ENCODE data around the gene STK11IP.

Gene STK11IP

DNA sequence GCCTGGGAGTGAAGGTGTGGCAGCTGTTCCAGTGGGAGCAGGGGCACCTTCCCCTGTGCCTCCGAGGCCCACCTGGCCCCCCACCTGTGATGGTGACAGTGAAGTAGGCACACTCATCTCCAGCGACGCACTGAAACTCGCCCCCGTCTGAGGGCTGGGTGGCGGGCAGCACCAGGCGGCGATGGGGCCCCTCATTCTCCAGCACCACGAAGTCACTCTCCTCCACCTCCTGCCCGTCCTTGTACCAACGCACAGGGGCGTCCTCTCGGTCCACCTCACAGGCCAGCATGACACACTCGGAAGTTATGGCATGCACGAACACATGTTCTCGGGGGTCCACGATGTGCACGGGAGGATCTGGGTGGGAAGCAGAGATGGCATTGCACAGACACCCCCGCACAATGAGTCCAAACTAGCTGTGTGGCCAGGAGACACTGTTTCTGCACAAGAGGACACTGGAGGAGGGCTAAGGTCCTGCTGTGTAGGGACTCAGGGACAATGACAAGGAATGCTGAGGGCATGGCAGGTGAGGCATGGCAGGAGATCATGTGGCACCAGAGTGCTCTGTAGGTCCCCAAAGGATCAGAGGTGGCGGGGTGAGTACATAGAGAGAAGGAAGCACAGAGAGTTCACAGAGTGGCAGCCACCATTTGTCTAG, 34.3 kb upstream of the STK11IP start:
- DNase-seq, result no peak

DNA sequence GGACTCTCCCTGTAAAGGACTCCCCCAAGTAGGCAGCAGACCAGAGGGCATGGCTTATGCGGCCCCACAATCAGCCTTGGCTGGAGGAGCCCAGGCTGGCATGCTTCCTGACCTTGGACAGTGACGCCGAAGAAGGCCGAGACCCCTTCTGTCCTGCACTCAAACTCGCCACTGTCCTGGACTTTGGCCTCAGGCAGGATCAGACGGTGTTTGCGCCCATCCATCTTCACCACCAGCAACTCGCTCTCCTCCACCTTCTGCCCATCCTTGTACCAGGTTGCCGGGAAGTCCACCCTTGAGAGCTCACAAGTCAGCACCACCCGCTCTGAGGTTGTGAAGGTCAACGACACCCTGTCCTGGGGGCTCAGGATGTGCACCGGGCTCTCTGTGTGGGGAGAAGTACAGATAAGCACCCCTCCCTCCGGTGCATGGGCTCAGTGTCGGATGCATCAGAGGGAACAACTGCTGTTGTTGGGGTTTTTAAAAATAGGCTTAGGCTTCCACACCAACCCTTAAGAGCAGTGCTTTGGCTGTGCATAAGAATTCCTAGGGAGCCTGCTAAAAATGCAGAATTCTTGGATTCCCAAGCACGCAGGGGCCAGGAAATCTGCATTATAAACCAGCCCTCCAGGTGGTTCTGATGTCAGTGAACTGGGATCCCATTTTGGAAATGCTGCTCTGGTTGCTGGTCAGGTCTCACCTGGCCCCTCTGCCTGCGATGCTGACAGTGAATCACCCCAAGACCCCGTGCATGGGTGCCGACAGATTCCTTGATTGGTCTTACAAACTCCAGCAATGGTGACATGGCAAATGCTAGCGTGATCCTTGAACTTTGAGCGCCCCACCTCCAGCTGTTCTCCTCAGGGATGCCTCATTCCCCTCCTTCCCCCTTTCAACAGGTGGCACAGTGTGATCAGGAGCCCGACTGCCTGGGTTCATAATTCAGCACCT, 32.3 kb upstream of the STK11IP start:
- no peak for DNase-seq

DNA sequence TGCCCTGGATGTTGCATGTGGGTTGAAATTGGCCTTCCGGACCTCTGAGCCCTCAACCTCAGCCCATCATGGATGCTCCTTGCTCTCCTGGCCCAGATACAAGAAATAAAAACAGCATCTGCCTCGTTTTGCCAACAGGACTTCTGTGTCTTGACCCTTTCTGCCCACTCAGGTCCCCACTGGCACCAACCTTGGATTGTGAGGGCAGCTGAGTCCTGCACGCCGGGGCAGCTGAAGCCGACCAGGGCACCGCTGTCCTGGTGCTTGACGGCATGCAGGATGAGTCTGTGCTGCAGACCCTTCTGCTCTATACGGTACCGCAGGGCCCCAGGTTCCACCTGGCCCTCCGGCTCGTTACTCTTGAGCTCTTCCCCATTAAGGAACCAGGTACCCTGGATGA, 31.0 kb upstream of the STK11IP start:
- DNase-seq, result no peak

DNA sequence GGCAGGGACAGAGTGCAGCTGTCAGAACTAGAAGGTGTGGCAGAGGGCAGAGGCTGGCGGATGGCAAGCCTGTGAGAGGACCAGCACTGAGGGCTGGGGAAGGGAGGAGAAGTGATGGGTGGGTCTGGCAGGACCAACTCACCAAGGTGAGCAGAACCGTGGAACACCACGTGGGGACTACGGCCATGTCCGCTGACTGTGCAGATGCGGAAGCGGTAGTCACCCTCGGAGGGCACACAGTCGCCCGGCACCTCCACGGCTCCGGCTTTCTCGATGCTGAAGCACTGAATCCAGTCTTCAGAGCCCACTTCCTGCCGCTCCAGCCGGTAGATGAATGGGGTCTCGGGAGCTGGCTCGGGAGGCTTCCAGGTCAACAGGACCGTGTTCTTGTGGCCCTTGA, 30.5 kb upstream of the STK11IP start:
- DNase-seq, result no peak

DNA sequence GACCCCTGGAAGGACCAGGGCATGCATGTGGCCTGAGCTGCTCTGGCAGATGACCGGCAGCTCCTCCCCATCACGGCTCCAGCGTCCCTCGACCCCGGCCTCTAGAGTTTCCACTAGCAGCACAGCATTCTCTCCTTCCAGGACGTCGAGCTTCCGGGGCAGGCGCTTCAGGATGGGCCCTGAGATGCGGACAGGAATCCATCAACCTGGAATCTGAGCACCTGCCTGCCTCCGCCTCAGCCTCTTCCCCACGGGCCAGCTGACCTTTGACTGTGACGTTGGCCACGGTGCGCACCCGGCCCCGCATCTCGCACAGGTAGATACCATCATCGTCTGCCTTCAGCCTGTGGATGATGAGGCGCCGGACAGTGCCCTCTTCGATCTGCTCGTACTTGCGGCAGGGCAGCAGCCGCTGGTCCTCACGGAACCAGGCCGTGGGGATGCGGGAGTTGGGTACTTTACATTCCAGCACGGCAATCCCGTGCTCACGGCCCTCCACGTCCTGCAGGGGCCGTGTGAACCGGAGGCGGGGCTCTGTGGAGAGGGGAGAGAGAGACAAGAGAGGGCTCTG, 29.8 kb upstream of the STK11IP start:
- DNase-seq, result no peak

DNA sequence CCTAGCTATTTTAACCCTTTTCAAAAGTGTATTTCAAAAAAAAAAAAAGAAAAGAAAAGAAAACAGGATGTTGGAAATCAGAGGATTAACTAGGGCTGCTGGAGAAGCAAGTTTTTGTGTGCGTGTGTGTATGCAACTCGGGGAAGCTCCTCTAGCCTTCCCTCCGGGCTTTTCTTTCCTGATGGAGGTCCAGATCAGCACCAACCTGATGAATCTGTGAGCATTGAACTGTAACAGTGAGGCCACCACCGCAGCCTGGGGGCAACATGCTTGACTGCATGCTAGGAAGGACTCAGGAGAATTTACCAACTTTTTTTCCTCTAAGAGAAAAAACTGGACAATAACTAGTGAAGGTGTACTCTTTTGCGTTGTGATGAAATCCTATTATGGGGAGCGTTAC, 28.6 kb upstream of the STK11IP start:
- DNase-seq, result no peak

DNA sequence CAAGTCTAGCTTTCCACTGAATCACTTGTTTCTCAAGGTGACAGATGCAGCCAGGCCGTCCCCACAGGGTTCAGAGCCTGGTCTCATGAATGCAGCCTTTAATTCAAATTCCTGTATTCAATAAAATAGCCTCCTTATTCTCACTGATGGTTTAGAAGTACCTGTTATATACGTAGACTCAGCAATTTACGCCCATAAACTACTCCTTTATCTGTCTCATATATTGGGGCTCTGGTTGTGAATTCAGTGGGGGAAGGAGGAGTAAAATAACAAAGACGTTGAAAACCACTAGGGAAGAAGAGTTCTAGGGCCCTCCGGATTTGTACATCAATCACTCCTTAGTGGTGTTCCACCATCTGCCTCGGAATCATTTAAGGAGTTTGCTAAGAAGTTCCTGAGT, 28.0 kb upstream of the STK11IP start:
- DNase-seq, result no peak

DNA sequence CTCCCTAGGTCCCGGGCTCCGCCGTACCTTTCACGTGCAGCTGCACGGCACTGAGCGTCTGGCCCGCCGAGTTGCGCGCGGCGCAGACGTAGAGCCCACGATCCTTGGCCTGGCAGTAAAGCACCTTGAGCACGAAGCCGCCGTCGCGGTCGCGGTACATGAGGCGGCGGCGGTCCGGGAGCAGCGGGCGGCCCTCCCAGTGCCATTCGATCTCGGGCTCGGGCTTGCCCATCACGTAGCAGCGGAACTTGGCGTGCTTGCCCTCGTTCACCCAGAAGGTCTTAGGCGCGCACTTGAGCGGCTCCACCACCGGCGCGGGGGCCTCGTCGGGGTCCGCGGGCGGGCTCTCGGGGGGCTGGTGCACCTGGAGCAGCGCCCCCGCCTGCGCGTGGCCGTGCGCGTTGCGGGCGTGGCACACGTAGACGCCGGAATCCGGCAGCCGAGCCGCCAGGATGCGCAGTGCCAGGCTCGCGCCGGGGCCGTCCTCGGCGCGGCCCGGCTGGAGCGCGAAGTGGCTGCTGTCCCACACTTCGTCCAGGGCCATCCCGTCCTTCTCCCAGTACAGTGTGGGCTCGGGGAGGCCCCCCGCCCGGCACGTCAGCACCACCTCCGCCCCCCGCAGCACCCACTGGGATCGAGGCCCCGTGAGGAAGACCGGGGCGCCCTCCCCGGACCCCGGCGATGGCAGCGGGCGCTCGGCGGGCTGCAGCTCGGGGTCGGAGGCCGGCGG, 27.3 kb upstream of the STK11IP start:
- no peak for DNase-seq

DNA sequence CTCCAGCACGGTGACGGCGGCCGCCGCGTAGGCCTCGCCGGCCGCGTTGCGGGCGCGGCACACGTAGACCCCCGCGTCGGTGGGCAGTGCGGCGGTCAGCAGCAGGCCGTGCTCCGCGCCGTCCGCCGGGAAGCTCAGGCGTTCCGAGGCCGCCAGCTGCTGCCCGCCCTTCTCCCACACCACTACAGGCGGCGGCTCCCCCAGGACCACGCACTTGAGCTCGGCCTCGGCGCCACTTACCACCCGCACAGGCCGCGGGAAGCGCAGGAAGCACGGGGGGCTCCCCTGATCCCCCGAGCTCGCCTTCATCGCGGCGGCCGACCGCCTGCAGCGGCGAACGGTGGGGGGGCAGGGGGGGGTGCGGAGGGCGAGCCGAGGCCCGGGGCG, 26.7 kb upstream of the STK11IP start:
- no peak for DNase-seq

DNA sequence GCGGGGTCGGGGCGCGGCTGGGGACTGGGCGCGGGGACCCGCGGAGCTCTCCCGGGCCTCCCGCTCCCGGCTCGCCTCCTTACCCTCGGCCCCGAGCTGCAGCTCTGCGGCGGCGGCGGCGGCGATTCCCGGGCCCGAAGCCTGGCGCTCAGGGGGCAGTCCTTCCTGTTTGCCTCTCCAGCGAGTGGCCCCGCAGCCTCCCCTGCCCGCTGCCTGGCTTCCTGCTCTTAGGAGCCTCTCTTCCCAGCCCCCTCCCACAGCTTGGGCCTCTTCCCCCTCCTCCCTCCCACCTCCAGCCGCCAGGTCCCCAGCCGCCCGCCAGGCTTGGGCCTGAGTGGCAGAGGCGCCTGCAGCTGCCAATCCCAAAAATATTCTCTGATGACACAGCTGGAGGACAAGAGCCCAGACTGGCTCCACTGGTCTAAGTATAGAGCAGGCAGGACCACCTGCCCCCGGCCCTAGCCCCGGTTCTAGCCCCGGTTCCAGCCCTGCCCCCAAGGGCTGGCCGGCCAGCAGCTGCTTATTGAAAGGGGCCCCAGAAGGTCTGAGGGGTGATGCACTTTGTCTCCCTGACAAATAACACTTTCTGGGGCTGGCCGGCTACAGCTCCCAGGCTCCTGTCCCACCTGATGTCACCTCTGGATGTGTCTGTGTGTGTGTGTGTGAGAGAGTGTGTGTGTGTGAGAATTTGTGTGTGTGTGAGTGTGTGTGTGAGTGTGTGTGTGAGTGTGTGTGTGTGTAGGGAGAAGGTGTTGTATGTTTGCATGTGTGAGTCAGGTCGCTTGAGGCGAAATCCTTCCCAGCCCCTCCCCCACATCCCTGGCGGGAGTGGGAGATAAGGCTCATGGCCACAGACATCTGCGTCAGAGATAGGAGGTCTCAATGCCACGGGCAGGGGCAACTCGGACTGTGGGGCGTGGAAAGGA, 26.1 kb upstream of the STK11IP start, which contains the start of gene OBSL1:
Gene OBSL1 (minus strand): TSS at position 229 of the 926 bp plus-strand sequence. CDS start 307 bp downstream, outside the sequence.
- DNase-seq, result no peak

DNA sequence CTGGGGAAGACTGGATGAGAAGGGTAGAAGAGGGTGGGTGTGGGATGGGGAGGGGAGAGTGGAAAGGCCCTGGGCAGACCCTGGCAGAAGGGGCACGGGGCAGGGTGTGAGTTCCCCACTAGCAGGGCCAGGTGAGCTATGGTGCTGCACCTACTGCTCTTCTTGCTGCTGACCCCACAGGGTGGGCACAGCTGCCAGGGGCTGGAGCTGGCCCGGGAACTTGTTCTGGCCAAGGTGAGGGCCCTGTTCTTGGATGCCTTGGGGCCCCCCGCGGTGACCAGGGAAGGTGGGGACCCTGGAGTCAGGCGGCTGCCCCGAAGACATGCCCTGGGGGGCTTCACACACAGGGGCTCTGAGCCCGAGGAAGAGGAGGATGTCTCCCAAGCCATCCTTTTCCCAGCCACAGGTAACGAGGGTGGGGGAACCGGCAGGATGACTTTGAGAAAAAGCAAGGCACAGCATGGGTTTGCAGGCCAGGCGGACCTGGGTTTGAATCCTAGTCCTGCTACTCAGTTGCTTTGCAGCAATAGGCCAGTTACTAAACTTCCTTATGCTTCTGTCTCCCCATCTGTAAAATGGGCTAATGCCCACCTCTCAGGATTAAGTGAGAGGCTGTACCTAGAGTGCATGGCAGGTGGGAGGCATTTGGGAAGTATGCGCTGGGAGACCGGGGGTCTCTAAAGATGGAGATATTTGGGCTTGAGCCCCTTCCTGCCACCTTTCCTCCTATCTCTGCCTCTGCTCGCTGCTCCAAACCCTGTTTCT, 25.2 kb upstream of the STK11IP start, which contains the start of gene INHA:
Gene INHA (plus strand): TSS at position 74 of the 765 bp plus-strand sequence. CDS start 65 bp downstream, at position 139.
- DNase-seq, result no peak

DNA sequence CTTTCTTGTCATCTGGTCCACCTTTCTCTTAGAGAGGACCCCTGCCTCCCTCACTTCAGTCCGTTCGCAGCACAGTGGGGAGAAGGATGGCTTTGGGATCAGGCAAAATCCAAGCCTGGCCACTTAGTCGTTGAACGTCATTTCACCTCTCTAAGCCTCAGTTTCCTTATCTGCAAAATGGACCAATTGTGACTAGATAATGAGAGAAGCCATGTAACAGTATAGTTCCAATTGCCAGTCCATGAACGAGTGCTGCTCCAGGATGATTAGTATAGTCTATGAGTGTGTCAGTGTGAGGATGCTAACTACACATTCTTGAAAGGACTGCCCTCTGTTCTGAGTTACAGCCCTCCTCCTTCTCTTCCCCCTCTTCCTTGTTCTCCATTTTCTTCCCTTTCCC, 24.5 kb upstream of the STK11IP start:
- no peak for DNase-seq

DNA sequence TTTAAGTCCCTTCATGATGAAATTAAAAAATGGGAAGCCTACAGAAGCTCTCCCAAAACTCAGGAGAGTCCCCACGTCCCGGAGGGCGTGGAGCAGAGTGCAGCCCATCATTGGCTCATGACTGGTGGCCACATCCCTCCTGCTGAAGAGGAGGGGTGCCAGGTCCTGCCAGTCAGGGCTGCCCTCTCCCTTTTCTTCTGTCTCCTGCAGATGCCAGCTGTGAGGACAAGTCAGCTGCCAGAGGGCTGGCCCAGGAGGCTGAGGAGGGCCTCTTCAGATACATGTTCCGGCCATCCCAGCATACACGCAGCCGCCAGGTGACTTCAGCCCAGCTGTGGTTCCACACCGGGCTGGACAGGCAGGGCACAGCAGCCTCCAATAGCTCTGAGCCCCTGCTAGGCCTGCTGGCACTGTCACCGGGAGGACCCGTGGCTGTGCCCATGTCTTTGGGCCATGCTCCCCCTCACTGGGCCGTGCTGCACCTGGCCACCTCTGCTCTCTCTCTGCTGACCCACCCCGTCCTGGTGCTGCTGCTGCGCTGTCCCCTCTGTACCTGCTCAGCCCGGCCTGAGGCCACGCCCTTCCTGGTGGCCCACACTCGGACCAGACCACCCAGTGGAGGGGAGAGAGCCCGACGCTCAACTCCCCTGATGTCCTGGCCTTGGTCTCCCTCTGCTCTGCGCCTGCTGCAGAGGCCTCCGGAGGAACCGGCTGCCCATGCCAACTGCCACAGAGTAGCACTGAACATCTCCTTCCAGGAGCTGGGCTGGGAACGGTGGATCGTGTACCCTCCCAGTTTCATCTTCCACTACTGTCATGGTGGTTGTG, 23.0 kb upstream of the STK11IP start:
- DNase-seq, result no peak

DNA sequence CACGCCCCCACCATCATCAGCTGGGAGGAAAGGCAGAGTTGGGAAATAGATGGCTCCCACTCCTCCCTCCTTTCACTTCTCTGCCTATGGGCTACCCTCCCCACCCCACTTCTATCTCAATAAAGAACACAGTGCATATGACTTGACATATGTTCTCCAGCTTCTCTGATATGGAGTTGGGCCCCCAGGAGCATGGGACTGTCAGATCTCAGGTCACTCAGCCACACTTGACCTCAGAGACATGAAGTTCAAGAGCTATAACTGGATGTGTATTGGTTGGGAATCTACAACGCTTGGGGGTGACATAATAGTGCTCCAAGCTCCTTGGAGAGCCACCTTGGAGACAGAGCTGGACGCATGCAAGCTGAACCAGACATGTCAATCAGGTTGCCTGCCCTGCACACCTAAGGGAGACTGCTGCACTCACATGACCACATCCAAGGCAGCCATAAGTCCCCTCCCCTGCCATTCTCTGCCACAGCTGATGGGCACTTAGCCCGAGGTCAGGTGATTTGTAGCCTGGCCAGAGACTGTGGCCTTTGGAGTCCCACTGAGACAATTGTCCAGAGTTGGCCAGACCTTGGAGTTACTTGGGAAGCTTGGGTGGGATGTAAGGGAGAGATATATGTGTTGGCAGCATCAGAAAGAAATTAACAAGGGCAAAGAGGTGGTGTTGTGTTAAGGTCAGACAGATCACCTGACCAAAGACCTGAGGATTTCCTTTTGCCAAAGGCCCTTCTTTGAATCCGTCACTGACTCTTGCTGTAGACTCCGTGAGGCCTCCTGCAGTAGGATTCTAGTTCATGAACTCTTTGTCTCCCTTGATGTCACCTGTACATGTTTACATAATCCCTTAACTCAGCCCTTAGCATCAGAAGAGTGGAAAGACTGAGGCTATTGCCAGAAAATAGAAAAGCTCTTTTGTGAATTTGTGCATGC, 21.8 kb upstream of the STK11IP start:
- no peak for DNase-seq

DNA sequence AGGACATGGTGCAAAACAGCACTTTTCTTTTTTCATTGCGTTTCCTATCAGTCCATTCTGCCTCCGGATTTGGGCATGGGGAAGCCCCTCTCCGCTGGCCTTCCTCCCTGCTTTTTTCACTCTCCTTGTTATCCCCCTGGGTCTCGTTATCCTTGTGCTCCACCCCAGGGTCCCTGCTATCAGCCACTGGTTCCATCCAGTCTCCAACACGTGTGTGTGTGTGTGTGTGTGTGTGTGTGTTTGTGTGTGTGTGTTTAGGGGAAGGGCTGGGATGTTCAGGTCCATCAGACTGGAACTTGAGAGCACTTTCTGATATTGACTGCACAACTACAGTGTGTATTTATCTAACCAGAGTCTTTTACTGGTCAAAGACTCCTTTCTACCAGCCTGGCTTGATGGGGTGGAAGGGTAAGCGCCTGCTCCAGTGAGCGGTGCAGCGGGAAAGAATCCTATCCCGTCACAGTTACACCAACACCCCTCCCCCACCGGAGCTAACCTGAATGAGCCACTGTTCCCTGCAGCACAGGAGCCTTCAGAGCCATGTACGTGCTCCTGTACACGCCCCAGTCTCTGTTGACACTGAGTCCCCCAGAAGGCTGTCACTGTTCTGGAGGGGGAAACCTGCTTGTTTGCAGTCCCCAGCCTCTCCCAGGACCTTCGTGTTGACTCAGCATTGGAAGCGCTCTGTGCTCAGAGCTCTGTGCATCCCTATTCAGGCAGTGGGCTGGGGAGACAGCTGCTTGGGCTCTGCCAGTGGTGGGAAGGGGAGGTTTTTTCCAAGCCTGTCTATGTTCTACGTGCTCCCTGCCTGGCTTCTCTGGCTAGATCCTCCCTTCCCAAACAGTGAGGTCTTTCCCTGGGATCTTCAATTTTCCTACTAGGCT, 20.9 kb upstream of the STK11IP start:
- DNase-seq, result no peak

DNA sequence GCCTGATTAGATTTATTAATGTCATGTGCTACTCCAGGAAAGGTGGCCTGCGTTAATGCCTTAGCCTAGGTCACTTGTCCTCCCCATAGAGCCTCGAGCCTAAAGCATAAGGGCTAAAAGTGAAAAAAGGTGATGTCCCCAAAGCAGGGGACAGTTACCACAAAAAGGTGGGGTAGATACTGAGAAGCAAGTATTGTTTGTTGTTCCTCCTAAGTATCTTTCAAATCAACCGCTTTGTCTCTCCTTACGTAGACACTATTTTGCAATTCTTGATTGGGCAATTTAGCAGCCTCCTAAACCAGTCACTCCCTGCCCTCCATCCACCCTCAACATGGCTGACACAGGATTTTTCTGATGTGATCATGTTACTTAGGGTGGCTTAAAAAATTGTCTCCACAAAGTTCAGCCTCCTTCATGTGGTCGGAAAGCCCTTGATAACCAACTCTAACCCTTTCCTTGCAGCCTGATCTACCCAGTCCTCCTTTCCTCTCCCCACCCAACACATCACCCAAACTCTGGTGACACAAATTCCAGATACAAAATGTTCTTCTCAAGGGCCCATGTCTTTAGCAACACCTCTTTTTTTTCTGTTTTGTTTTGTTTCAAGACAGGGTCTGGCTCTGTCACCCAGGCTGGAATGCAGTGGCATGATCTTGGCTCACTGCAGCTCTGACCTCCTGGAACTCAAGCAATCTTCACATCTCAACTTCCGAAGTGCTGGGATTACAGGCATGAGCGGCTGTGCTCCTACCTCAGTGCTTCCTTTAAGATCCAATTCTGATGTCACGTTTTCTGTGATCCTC, 18.6 kb upstream of the STK11IP start:
- DNase-seq, result no peak

DNA sequence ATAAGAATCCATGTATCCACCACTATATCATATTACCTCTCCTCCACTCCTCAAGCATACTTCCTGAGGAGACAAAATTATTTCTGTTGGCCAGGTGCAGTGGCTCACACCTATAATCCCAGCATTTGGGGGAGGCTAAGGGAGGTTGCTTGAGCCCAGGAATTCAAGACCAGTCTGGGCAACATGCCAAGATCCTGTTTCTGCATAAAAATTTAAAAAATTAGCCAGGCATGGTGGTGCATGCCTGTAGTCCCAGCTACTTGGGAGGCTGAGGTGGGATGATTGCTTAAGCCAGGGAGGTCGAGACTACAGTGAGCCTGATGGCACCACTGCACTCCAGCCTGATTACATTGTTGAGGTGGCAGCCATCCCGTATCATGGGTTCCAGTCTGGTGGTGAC, 16.3 kb upstream of the STK11IP start:
- no peak for DNase-seq

Measured in cerebellar nuclear complex (tissue), 1 donor.